ENCODE measurements around the gene FANCI. TPM values are rescaled to one million over a fixed set of nuclear protein-coding genes. Genes with fewer than 3 reads are reported as not detected.
A peak's percentile ranks its signal among the peaks of the same experiment; 100 is the strongest.

FANCI gene
- total and polyA plus RNA-seq, 2 experiments from 2014 or later: 63.6 to 66.8 TPM

- H3K27ac Mint-ChIP-seq: no peak overlapping the region
- H3K9me2 ChIP-seq (ENCODE audit: insufficient read depth): no peaks in the 10 kb centered on the region
- H3K36me3 ChIP-seq (ENCODE audit: insufficient read depth): no peaks in the 10 kb centered on the region
- peak overlapping the region; percentile 48 for H3K4me3 Mint-ChIP-seq
- H3K4me1 ChIP-seq (ENCODE audit: insufficient read depth): peaks cover 21% of the 10 kb centered on the region; the same call in 1 of the 2 replicates
- H3K4me1 Mint-ChIP-seq: peaks cover 18% of the 10 kb centered on the region
- H3F3A ChIP-seq (replicated peaks; ENCODE audit: low read depth): peaks cover 10% of the 10 kb centered on the region; the same call in 1 of the 2 replicates
- no peaks in the 10 kb centered on the region; the same call in 2 of the 3 replicates for H3K9me3 Mint-ChIP-seq
- TF ChIP-seq ZNF462 (CRISPR knock-in tag; IDR thresholded peaks at IDR 0.05) (no peak), ZNF331 (CRISPR knock-in tag; IDR thresholded peaks at IDR 0.05; ENCODE audit: low read depth) (no peak), EZH2phosphoT487 (IDR thresholded peaks at IDR 0.05; ENCODE audit: unreplicated experiment) (no peak), CREB1 (CRISPR knock-in tag; IDR thresholded peaks at IDR 0.05; ENCODE audit: low read depth) (no peak), ZNF114 (CRISPR knock-in tag; IDR thresholded peaks at IDR 0.05) (no peak), REST (IDR thresholded peaks at IDR 0.05; ENCODE audit: unreplicated experiment) (no peak), NANOG (IDR thresholded peaks at IDR 0.05; ENCODE audit: borderline replicate concordance) (no peak), STAT1 (IDR thresholded peaks at IDR 0.05; ENCODE audit: unreplicated experiment) (no peak), EZH2 (IDR thresholded peaks at IDR 0.05; ENCODE audit: low read depth, unreplicated experiment) (no peak), CTCF (conservative IDR thresholded peaks at IDR 0.05; ENCODE audit: low read depth in 2 of 2) (no peak)
- H4K20me1 ChIP-seq (replicated peaks; ENCODE audit: insufficient read depth): peaks cover 14% of the 10 kb centered on the region
- H2AFZ ChIP-seq: no peak overlapping the region
- no peaks in the 10 kb centered on the region for H3K79me2 ChIP-seq (replicated peaks; ENCODE audit: insufficient read depth)
- peaks cover 100% of the 10 kb centered on the region for H3K27me3 ChIP-seq (ENCODE audit: insufficient read depth)
- H3K27me3 Mint-ChIP-seq (ENCODE audit: insufficient read depth, low read depth, poor library complexity): peaks cover 86% of the 10 kb centered on the region
- H3K4me2 ChIP-seq: peak overlapping the region; percentile 86
- peak; percentile 35 for DNase-seq (ENCODE audit: low spot score)
- ATAC-seq: peak; percentile 4
- peak overlapping the region; percentile 68; the same call in 1 of the 2 replicates for H3K4me3 ChIP-seq
- peaks cover 3% of the 10 kb centered on the region; the same call in 1 of the 3 replicates for H3K36me3 Mint-ChIP-seq (ENCODE audit: low read depth)
- no peak overlapping the region for H3K27ac ChIP-seq (ENCODE audit: low read depth)
Measured at GRCh38 chr15:89359471-89360293, 115.9 kb downstream of the FANCI start.

Measured in GM23338 (cell line).